Testis (tissue), 3 donors: ENCODE results near the gene EPB41L2. TPM values are rescaled to one million over a fixed set of nuclear protein-coding genes. Genes with fewer than 3 reads are reported as not detected.

Experiments used
- DNase-seq: peaks from one replicate; pipeline ENCODE4 v3.0.0-alpha.2; 2019
- H3K27ac ChIP-seq, 2 donors: fragments of 200-600 bp; sonication (generic); one replicate each; pipeline ENCODE4 v1.5.1; 2019
- H3K27me3 ChIP-seq: fragments of 200-600 bp; sonication (generic); one replicate; pipeline ENCODE4 v1.5.1; 2019
- H3K36me3 ChIP-seq: fragments of 200-600 bp; sonication (generic); one replicate; pipeline ENCODE4 v1.5.1; 2017; ENCODE audit warnings: low read depth; ENCODE audit errors: missing control alignments
- H3K4me1 ChIP-seq: fragments of 200-600 bp; sonication (generic); one replicate; pipeline ENCODE4 v1.5.1; 2019
- H3K4me3 ChIP-seq, 2 donors: fragments of 200-600 bp; sonication (generic); one replicate each; pipeline ENCODE4 v1.5.1; 2017 to 2019
- H3K9me3 ChIP-seq: fragments of 200-600 bp; sonication (generic); one replicate; pipeline ENCODE4 v1.5.1; 2017
- POLR2A ChIP-seq: fragments of 450-650 bp; IDR thresholded peaks from one replicate; pipeline ENCODE4 v1.6.1; 2017; ENCODE audit warnings: antibody characterized with exemption, mild to moderate bottlenecking, moderate library complexity
- WGBS, 2 donors: methylation state at CpG; one replicate each; pipeline ENCODE4 v1.1.5; 2018; 5-methylcytosine and 5-hydroxymethylcytosine counted together
- intact Hi-C: fragments of 100-400 bp; cut with DNase I; formaldehyde crosslinking; loops from one replicate; pipeline ENCODE4 v1.15.1; 2023; ENCODE audit warnings: low total_unique reads
- polyA plus RNA-seq: library from polyadenylated mRNA; stranded (reverse); fragments of 350-450 nt; fragmentation: Illumina TruSeq; extraction: RNeasy Lipid Tissue Mini Kit (QIAGEN cat#74804); gene quantifications from one replicate; pipeline ENCODE4 v1.2.3, GENCODE V29; 2014; ENCODE audit warnings: low read depth, low replicate concordance; ENCODE audit not compliant: insufficient read depth
- total RNA-seq, 2 donors: library from RNA; depleted of rRNA; stranded (reverse); fragments of >200 nt; gene quantifications; one replicate each; pipeline ENCODE4 v1.2.3, GENCODE V29; 2016
- TF ChIP-seq, protein P1 (sequence below), 3 experiments: fragments of 450-650 bp in 2 of 3; fragments of 200-600 bp in 1 of 3; sonication (generic) in 1 of 3; IDR thresholded peaks; one replicate each; pipeline ENCODE4 v1.5.1; 2016 to 2019; ENCODE audit warnings: antibody characterized with exemption in 3 of 3, mild to moderate bottlenecking in 2 of 3, moderate library complexity in 1 of 3

Gene EPB41L2
- total and polyA plus RNA-seq, 3 donors from 2014 or later = 131 to 206 (median 139) TPM

DNA sequence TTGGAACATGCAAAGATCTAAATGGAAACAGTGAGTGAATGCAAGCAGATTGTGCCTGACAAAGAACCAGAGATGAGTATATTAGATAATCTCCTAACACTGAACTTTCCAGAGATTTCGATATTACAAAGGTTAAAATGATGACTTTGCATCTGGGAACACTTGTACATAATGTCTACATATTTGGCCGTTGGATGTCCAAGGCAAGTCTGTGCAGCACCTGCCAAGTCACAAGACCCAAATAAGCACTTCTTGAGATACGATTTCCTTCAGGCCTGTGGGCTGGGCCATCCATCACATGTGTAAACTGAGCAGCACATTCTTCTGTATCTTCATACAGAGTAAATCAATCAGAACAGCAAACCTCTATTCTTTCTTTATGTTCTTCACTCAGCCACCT is 268.3 kb downstream of the EPB41L2 start:
- intact Hi-C loops = no loop called here
- no peaks in the 10 kb centered on the region for H3K36me3 ChIP-seq
- H3K4me1 ChIP-seq = no peaks in the 10 kb centered on the region
- TF ChIP-seq, protein P1, sequence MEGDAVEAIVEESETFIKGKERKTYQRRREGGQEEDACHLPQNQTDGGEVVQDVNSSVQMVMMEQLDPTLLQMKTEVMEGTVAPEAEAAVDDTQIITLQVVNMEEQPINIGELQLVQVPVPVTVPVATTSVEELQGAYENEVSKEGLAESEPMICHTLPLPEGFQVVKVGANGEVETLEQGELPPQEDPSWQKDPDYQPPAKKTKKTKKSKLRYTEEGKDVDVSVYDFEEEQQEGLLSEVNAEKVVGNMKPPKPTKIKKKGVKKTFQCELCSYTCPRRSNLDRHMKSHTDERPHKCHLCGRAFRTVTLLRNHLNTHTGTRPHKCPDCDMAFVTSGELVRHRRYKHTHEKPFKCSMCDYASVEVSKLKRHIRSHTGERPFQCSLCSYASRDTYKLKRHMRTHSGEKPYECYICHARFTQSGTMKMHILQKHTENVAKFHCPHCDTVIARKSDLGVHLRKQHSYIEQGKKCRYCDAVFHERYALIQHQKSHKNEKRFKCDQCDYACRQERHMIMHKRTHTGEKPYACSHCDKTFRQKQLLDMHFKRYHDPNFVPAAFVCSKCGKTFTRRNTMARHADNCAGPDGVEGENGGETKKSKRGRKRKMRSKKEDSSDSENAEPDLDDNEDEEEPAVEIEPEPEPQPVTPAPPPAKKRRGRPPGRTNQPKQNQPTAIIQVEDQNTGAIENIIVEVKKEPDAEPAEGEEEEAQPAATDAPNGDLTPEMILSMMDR (IDR thresholded peaks at IDR 0.05) = no peak
- no peak for TF ChIP-seq POLR2A
- H3K4me3 ChIP-seq = no peak overlapping the region
- no peak overlapping the region for H3K27ac ChIP-seq
- no peaks in the 10 kb centered on the region for H3K9me3 ChIP-seq
- peak; percentile 22 for DNase-seq
- 34 to 40% methylated on average over 3 of the region's 3 CpGs for WGBS, 2 donors
- H3K27me3 ChIP-seq = no peaks in the 10 kb centered on the region

DNA sequence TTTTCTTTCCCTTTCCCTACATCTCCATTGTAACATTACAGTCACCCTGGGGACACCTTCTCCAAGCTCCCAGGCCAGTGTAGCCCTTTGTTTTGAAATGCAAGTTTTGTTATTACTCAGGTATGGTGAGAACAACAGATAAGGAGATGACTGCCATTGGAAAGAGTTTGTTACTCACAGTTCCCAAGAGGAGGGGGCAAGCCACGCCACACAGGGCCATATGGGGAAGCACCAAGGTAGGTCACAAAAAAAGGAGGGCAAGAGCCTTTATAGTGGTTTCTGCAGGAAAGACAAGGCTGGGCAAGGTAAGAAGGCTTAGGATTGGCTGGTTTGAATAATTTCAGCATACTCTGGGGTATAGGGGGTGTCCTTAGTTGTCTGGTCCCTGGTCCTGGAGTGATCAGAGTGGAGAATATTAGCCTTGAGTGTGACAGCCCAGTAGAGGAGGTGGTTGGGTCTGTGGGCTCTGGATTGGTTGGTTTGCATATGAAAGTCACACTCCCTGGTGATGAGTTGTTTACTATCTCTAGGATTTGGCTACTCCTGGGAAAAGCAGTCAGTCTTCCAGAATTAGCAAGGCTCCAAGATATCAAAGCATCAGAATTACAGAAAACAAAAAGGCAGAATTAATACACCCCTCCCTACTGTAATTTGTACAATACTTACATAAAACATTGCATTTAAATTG is 268.9 kb downstream of the EPB41L2 start:
- DNase-seq = no peak
- H3K4me1 ChIP-seq = no peaks in the 10 kb centered on the region
- no peak overlapping the region for H3K27ac ChIP-seq
- intact Hi-C loops = no loop called here
- H3K27me3 ChIP-seq = no peaks in the 10 kb centered on the region
- TF ChIP-seq POLR2A = no peak
- TF ChIP-seq, protein P1 (IDR thresholded peaks at IDR 0.05) = no peak
- 94 to 100% methylated on average over 1 of the region's 1 CpG for WGBS, 2 donors
- no peak overlapping the region for H3K4me3 ChIP-seq
- no peaks in the 10 kb centered on the region for H3K9me3 ChIP-seq
- H3K36me3 ChIP-seq = no peaks in the 10 kb centered on the region

Other genes with a start within 250 kb of the EPB41L2 start
- gene SMLR1, start 235.8 kb downstream of the EPB41L2 start, total RNA-seq = under 1 TPM; 0.31 to 0.94 TPM
- 0.28 TPM for gene SMLR1, start 235.8 kb downstream of the EPB41L2 start, polyA plus RNA-seq
- 10 to 100 TPM; 29.3 to 32.4 TPM for gene AKAP7, start 72.2 kb upstream of the EPB41L2 start, total RNA-seq
- gene AKAP7, start 72.2 kb upstream of the EPB41L2 start, polyA plus RNA-seq = 16.5 TPM